HCT116 (cell line): Measurements from ENCODE around the gene EXOC6B.

Source experiments
- CBX3 ChIP-seq: IDR thresholded peaks from 2 replicates; pipeline ENCODE4 v1.6.1; 2012; ENCODE audit warnings: low read depth
- CEBPB ChIP-seq: IDR thresholded peaks from 2 replicates; pipeline ENCODE4 v1.6.1; 2012; ENCODE audit warnings: low read depth
- EZH2 ChIP-seq: fragments of 200-600 bp; sonication (generic); IDR thresholded peaks from 2 replicates; pipeline ENCODE4 v1.6.1; 2017; ENCODE audit warnings: antibody characterized with exemption, mixed run types
- EZH2phosphoT487 ChIP-seq: fragments of 200-600 bp; IDR thresholded peaks from 2 replicates; pipeline ENCODE4 v1.6.1; 2018; ENCODE audit warnings: antibody characterized with exemption, borderline replicate concordance
- MAX ChIP-seq: IDR thresholded peaks from 2 replicates; pipeline ENCODE4 v1.6.1; 2012
- POLR2A ChIP-seq: IDR thresholded peaks from 2 replicates; pipeline ENCODE4 v1.7.0; 2011; ENCODE audit warnings: borderline replicate concordance; ENCODE audit not compliant: insufficient read depth, insufficient read length; ENCODE audit errors: extremely low read depth
- POLR2AphosphoS5 ChIP-seq: IDR thresholded peaks from 2 replicates; pipeline ENCODE4 v1.6.1; 2011; ENCODE audit warnings: mild to moderate bottlenecking, low read depth, low read length, moderate library complexity
- RAD21 ChIP-seq: IDR thresholded peaks from 2 replicates; pipeline ENCODE4 v1.6.1; 2012; ENCODE audit warnings: low read depth, mild to moderate bottlenecking
- REST ChIP-seq: IDR thresholded peaks from 2 replicates; pipeline ENCODE4 v1.6.1; 2012; ENCODE audit warnings: low read depth
- YY1 ChIP-seq: IDR thresholded peaks from 2 replicates; pipeline ENCODE4 v1.6.1; 2011; ENCODE audit warnings: low read length, low read depth, moderate library complexity, mild to moderate bottlenecking; ENCODE audit not compliant: insufficient replicate concordance; ENCODE audit errors: extremely low read depth
- ZFX ChIP-seq: fragments of 450-650 bp; IDR thresholded peaks from 2 replicates; pipeline ENCODE4 v1.6.1; 2017
- TF ChIP-seq, protein P1 (sequence below), 3 experiments: fragments of 200-600 bp in 1 of 3; sonication (generic) in 1 of 3; IDR thresholded peaks in 2 of 3; conservative IDR thresholded peaks in 1 of 3; 2 replicates each; pipeline ENCODE4 v1.5.1; 2012 to 2017; ENCODE audit warnings: low read depth in 2 of 3, low read length in 2 of 3, antibody characterized with exemption in 1 of 3, borderline replicate concordance in 1 of 3, control low read depth in 1 of 3, mild to moderate bottlenecking in 1 of 3, mixed read lengths in 1 of 3, mixed run types in 1 of 3, moderate library complexity in 1 of 3; ENCODE audit not compliant: insufficient read depth in 1 of 3
- TF ChIP-seq, protein P2 (sequence below): IDR thresholded peaks from 2 replicates; pipeline ENCODE4 v1.6.1; 2012

DNA sequence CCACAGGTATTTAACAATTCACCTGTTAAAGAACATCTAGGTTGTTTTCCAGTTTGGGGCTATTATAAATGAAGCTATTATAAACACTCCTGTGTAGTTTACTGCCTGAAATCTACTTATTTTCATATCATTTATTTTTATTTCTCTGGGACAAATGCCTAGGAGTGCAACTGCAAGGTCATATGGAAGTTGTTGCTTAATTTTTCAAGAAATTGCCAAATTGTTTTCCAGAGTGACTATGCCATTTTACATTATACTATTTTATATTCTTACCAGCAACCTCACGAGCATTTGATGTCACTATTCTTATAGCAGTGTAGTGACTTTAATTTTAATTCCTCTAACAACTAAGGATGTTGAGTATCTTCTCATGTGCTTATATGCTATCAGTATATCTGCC is 298.4 kb downstream of the EXOC6B start:
- TF ChIP-seq, protein P1, sequence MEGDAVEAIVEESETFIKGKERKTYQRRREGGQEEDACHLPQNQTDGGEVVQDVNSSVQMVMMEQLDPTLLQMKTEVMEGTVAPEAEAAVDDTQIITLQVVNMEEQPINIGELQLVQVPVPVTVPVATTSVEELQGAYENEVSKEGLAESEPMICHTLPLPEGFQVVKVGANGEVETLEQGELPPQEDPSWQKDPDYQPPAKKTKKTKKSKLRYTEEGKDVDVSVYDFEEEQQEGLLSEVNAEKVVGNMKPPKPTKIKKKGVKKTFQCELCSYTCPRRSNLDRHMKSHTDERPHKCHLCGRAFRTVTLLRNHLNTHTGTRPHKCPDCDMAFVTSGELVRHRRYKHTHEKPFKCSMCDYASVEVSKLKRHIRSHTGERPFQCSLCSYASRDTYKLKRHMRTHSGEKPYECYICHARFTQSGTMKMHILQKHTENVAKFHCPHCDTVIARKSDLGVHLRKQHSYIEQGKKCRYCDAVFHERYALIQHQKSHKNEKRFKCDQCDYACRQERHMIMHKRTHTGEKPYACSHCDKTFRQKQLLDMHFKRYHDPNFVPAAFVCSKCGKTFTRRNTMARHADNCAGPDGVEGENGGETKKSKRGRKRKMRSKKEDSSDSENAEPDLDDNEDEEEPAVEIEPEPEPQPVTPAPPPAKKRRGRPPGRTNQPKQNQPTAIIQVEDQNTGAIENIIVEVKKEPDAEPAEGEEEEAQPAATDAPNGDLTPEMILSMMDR (IDR thresholded peaks at IDR 0.05 in 2 of 3, conservative IDR thresholded peaks at IDR 0.05 in 1 of 3; ENCODE audit: borderline replicate concordance in 1 of 3, insufficient read depth in 1 of 3, low read depth in 2 of 3, low read length in 2 of 3) = no peak
- TF ChIP-seq ZFX (no peak), CEBPB (no peak), YY1 (no peak), MAX (no peak), REST (no peak), EZH2phosphoT487 (no peak), RAD21 (no peak), POLR2A (no peak), CBX3 (no peak), POLR2AphosphoS5 (no peak), EZH2 (no peak)
- TF ChIP-seq, protein P2, sequence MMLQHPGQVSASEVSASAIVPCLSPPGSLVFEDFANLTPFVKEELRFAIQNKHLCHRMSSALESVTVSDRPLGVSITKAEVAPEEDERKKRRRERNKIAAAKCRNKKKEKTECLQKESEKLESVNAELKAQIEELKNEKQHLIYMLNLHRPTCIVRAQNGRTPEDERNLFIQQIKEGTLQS = no peak
